Liver (tissue), 9 donors: ENCODE data around the gene MYO1F. TPM values are rescaled to one million over a fixed set of nuclear protein-coding genes. Genes with fewer than 3 reads are reported as not detected.
A peak's percentile ranks its signal among the peaks of the same experiment; 100 is the strongest.

ENCODE experiments used
- DNase-seq: peaks from one replicate; pipeline ENCODE4 v3.0.0-alpha.2; 2017; ENCODE audit warnings: low spot score
- H3K27ac ChIP-seq, 2 donors: one replicate each; pipeline ENCODE4 v1.7.0; 2013; ENCODE audit warnings: inconsistent platforms in 2 of 2, low read length in 2 of 2, control low read depth in 1 of 2, low read depth in 1 of 2, mild to moderate bottlenecking in 1 of 2
- H3K27me3 ChIP-seq, 4 donors: one replicate each; pipeline versions ENCODE4 v1.6.1 to v1.7.0; 2013; ENCODE audit warnings: low read length in 3 of 4, inconsistent platforms in 1 of 4, mild to moderate bottlenecking in 1 of 4, moderate library complexity in 1 of 4; ENCODE audit not compliant: control insufficient read depth in 4 of 4, insufficient read depth in 4 of 4
- H3K36me3 ChIP-seq, 4 donors: one replicate each; pipeline versions ENCODE4 v1.6.1 to v1.7.0; 2013; ENCODE audit warnings: low read length in 3 of 4, mild to moderate bottlenecking in 3 of 4, low read depth in 1 of 4, moderate library complexity in 1 of 4; ENCODE audit not compliant: control insufficient read depth in 4 of 4, insufficient read depth in 3 of 4
- H3K4me1 ChIP-seq, 4 donors: one replicate each; pipeline versions ENCODE4 v1.6.1 to v1.7.0; 2013; ENCODE audit warnings: low read length in 3 of 4, mild to moderate bottlenecking in 3 of 4, moderate library complexity in 1 of 4; ENCODE audit not compliant: control insufficient read depth in 4 of 4, insufficient read depth in 4 of 4
- H3K4me3 ChIP-seq, 3 donors: one replicate each; pipeline versions ENCODE4 v1.6.1 to v1.7.0; 2013; ENCODE audit warnings: low read length in 3 of 3, control low read depth in 1 of 3, low read depth in 1 of 3, mild to moderate bottlenecking in 1 of 3
- H3K9ac ChIP-seq, 2 donors: one replicate each; pipeline ENCODE4 v1.7.0; 2013; ENCODE audit warnings: low read length in 2 of 2, mild to moderate bottlenecking in 2 of 2, moderate library complexity in 2 of 2, control low read depth in 1 of 2, low read depth in 1 of 2
- H3K9me3 ChIP-seq, 4 donors: one replicate each; pipeline versions ENCODE4 v1.6.1 to v1.7.0; 2013; ENCODE audit warnings: low read length in 3 of 4; ENCODE audit not compliant: control insufficient read depth in 4 of 4
- ATF3 ChIP-seq: IDR thresholded peaks from 2 replicates; pipeline ENCODE4 v1.6.1; 2016; ENCODE audit warnings: antibody characterized with exemption
- EGR1 ChIP-seq, 2 donors: IDR thresholded peaks; 2 replicates each; pipeline ENCODE4 v1.6.1; 2016 to 2018; ENCODE audit warnings: antibody characterized with exemption in 2 of 2, low read depth in 2 of 2
- FOXA1 ChIP-seq: IDR thresholded peaks from 2 replicates; pipeline ENCODE4 v1.6.1; 2016; ENCODE audit warnings: antibody characterized with exemption
- FOXA2 ChIP-seq: IDR thresholded peaks from 2 replicates; pipeline ENCODE4 v1.6.1; 2016; ENCODE audit warnings: antibody characterized with exemption
- GABPA ChIP-seq, 2 donors: IDR thresholded peaks in 1 of 2; conservative IDR thresholded peaks in 1 of 2; 2 replicates each; pipeline ENCODE4 v1.6.1; 2016; ENCODE audit warnings: antibody characterized with exemption in 2 of 2, mild to moderate bottlenecking in 1 of 2, moderate library complexity in 1 of 2
- HNF4A ChIP-seq, 2 donors: conservative IDR thresholded peaks; 2 replicates each; pipeline ENCODE4 v1.6.1; 2016; ENCODE audit warnings: antibody characterized with exemption in 2 of 2, mild to moderate bottlenecking in 2 of 2
- HNF4G ChIP-seq: IDR thresholded peaks from 2 replicates; pipeline ENCODE4 v1.6.1; 2016; ENCODE audit warnings: antibody characterized with exemption
- JUND ChIP-seq, 2 donors: IDR thresholded peaks; 2 replicates each; pipeline ENCODE4 v1.6.1; 2016; ENCODE audit warnings: antibody characterized with exemption in 2 of 2
- NR2F2 ChIP-seq: IDR thresholded peaks from 2 replicates; pipeline ENCODE4 v1.6.1; 2016; ENCODE audit warnings: antibody characterized with exemption
- RAD21 ChIP-seq, 2 donors: IDR thresholded peaks; 2 replicates each; pipeline ENCODE4 v1.6.1; 2016; ENCODE audit warnings: antibody characterized with exemption in 2 of 2, mild to moderate bottlenecking in 2 of 2
- RXRA ChIP-seq, 2 donors: IDR thresholded peaks; 2 replicates each; pipeline ENCODE4 v1.6.1; 2017 to 2018; ENCODE audit warnings: antibody characterized with exemption in 2 of 2, mild to moderate bottlenecking in 1 of 2
- SP1 ChIP-seq: IDR thresholded peaks from 2 replicates; pipeline ENCODE4 v1.6.1; 2018; ENCODE audit warnings: antibody characterized with exemption, mild to moderate bottlenecking
- TAF1 ChIP-seq: conservative IDR thresholded peaks from 2 replicates; pipeline ENCODE4 v1.6.1; 2016; ENCODE audit warnings: antibody characterized with exemption, mild to moderate bottlenecking
- YY1 ChIP-seq: IDR thresholded peaks from 2 replicates; pipeline ENCODE4 v1.6.1; 2016; ENCODE audit warnings: antibody characterized with exemption, mild to moderate bottlenecking
- WGBS: extraction: QIAGEN DNeasy Blood & Tissue Kit; methylation state at CpG from one replicate; pipeline ENCODE4 v1.1.7; 2013; 5-methylcytosine and 5-hydroxymethylcytosine counted together
- polyA plus RNA-seq, 2 donors: library from polyadenylated mRNA; stranded (reverse) in 1 of 2; unstranded in 1 of 2; fragments of 200-250 nt in 1 of 2; fragments of >200 nt in 1 of 2; fragmentation: Nextera tagmentation in 1 of 2; extraction: Ambion mirVana in 1 of 2; gene quantifications; one replicate each; pipeline versions ENCODE4 v1.2.1 to v1.2.3, GENCODE V29; 2013 to 2015
- total RNA-seq, 2 donors: library from RNA; depleted of rRNA; stranded (reverse); fragments of >200 nt; gene quantifications; one replicate each; pipeline ENCODE4 v1.2.3, GENCODE V29; 2014
- TF ChIP-seq, protein P1 (sequence below): fragments of 150-350 bp; IDR thresholded peaks from 2 replicates; pipeline ENCODE4 v1.5.1; 2017; ENCODE audit warnings: improper control_type of control experiment, low read depth, low read length; ENCODE audit not compliant: missing input control
- TF ChIP-seq, protein P2 (sequence below): IDR thresholded peaks from 2 replicates; pipeline ENCODE4 v1.6.1; 2016; ENCODE audit warnings: antibody characterized with exemption
- TF ChIP-seq, protein P3 (sequence below): IDR thresholded peaks from 2 replicates; pipeline ENCODE4 v1.6.1; 2016; ENCODE audit warnings: antibody characterized with exemption
- TF ChIP-seq, protein P4 (sequence below): IDR thresholded peaks from 2 replicates; pipeline ENCODE4 v1.6.1; 2016; ENCODE audit warnings: antibody characterized with exemption, mild to moderate bottlenecking
- donor health status: healthy.
- donor health status: healthy.
- donor health status: healthy.
- donor health status: healthy.
- donor health status: healthy.

MYO1F gene
- total and polyA plus RNA-seq, 4 donors, result 6.1 to 20.4 (median 12.0) TPM

- H3K4me1 ChIP-seq, result peaks cover 6 to 10% (median 7%) of the 10 kb centered on the region in 4 donors
- peak overlapping the region; percentile 15 to 43 for H3K27ac ChIP-seq
- no peaks in the 10 kb centered on the region for H3K9me3 ChIP-seq
- peaks cover 0 to 2% (median 0%) of the 10 kb centered on the region in 4 donors for H3K36me3 ChIP-seq
- TF ChIP-seq HNF4G (no peak), FOXA1 (no peak), HNF4A (conservative IDR thresholded peaks at IDR 0.05) (no peak), EGR1 (IDR thresholded peaks at IDR 0.05; ENCODE audit: low read depth in 2 of 2) (no peak), FOXA2 (no peak), TAF1 (no peak), YY1 (no peak), ATF3 (no peak), SP1 (no peak), RXRA (IDR thresholded peaks at IDR 0.05) (no peak), GABPA (IDR thresholded peaks at IDR 0.05 in 1 of 2, conservative IDR thresholded peaks at IDR 0.05 in 1 of 2) (no peak), NR2F2 (no peak), JUND (IDR thresholded peaks at IDR 0.05) (no peak), RAD21 (IDR thresholded peaks at IDR 0.05) (no peak)
- TF ChIP-seq, protein P1, sequence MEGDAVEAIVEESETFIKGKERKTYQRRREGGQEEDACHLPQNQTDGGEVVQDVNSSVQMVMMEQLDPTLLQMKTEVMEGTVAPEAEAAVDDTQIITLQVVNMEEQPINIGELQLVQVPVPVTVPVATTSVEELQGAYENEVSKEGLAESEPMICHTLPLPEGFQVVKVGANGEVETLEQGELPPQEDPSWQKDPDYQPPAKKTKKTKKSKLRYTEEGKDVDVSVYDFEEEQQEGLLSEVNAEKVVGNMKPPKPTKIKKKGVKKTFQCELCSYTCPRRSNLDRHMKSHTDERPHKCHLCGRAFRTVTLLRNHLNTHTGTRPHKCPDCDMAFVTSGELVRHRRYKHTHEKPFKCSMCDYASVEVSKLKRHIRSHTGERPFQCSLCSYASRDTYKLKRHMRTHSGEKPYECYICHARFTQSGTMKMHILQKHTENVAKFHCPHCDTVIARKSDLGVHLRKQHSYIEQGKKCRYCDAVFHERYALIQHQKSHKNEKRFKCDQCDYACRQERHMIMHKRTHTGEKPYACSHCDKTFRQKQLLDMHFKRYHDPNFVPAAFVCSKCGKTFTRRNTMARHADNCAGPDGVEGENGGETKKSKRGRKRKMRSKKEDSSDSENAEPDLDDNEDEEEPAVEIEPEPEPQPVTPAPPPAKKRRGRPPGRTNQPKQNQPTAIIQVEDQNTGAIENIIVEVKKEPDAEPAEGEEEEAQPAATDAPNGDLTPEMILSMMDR, result no peak
- TF ChIP-seq, protein P2, sequence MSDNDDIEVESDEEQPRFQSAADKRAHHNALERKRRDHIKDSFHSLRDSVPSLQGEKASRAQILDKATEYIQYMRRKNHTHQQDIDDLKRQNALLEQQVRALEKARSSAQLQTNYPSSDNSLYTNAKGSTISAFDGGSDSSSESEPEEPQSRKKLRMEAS, result no peak
- TF ChIP-seq, protein P3, sequence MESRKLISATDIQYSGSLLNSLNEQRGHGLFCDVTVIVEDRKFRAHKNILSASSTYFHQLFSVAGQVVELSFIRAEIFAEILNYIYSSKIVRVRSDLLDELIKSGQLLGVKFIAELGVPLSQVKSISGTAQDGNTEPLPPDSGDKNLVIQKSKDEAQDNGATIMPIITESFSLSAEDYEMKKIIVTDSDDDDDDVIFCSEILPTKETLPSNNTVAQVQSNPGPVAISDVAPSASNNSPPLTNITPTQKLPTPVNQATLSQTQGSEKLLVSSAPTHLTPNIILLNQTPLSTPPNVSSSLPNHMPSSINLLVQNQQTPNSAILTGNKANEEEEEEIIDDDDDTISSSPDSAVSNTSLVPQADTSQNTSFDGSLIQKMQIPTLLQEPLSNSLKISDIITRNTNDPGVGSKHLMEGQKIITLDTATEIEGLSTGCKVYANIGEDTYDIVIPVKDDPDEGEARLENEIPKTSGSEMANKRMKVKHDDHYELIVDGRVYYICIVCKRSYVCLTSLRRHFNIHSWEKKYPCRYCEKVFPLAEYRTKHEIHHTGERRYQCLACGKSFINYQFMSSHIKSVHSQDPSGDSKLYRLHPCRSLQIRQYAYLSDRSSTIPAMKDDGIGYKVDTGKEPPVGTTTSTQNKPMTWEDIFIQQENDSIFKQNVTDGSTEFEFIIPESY, result no peak
- TF ChIP-seq, protein P4, sequence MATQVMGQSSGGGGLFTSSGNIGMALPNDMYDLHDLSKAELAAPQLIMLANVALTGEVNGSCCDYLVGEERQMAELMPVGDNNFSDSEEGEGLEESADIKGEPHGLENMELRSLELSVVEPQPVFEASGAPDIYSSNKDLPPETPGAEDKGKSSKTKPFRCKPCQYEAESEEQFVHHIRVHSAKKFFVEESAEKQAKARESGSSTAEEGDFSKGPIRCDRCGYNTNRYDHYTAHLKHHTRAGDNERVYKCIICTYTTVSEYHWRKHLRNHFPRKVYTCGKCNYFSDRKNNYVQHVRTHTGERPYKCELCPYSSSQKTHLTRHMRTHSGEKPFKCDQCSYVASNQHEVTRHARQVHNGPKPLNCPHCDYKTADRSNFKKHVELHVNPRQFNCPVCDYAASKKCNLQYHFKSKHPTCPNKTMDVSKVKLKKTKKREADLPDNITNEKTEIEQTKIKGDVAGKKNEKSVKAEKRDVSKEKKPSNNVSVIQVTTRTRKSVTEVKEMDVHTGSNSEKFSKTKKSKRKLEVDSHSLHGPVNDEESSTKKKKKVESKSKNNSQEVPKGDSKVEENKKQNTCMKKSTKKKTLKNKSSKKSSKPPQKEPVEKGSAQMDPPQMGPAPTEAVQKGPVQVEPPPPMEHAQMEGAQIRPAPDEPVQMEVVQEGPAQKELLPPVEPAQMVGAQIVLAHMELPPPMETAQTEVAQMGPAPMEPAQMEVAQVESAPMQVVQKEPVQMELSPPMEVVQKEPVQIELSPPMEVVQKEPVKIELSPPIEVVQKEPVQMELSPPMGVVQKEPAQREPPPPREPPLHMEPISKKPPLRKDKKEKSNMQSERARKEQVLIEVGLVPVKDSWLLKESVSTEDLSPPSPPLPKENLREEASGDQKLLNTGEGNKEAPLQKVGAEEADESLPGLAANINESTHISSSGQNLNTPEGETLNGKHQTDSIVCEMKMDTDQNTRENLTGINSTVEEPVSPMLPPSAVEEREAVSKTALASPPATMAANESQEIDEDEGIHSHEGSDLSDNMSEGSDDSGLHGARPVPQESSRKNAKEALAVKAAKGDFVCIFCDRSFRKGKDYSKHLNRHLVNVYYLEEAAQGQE, result no peak
- no peak for DNase-seq
- 29% methylated on average over 18 of the region's 18 CpGs for WGBS
- no peak overlapping the region for H3K9ac ChIP-seq
- H3K4me3 ChIP-seq, result peak overlapping the region in 1 of 3 donors; percentile 63
- H3K27me3 ChIP-seq, result no peaks in the 10 kb centered on the region
Observed at GRCh38 chr19:8506402-8506957, 70.8 kb downstream of the MYO1F start.
